ENCODE results near the gene LGR5. TPM values are rescaled to one million over a fixed set of nuclear protein-coding genes. Genes with fewer than 3 reads are reported as not detected.

LGR5 gene
- total RNA-seq, 1 donor from 2014 or later = not detected

- intact Hi-C loops (cut with micrococcal nuclease) = no loop called here
- ATAC-seq = no peak
Observed at GRCh38 chr12:71625476-71625875, 185.9 kb downstream of the LGR5 start.

GRCh38 chr12:71626098-71626497 is 186.5 kb downstream of the LGR5 start:
- intact Hi-C loops (cut with micrococcal nuclease) = no loop called here
- no peak for ATAC-seq
- no peak for DNase-seq

More at GRCh38 chr12:71625476-71625875, 185.9 kb downstream of the LGR5 start:
- DNase-seq = no peak

GRCh38 chr12:71626768-71627167 is 187.2 kb downstream of the LGR5 start:
- intact Hi-C loops (cut with micrococcal nuclease) = no loop called here
- DNase-seq = no peak
- no peak for ATAC-seq

- intact Hi-C loops (cut with micrococcal nuclease) = no loop called here
- DNase-seq = no peak
- no peak for ATAC-seq
Observed at GRCh38 chr12:71627438-71628002, 187.9 kb downstream of the LGR5 start.

Other genes starting within 250 kb of the LGR5 start
- 15.3 TPM for gene ZFC3H1, start 224.1 kb downstream of the LGR5 start, total RNA-seq
- 10.7 TPM for gene THAP2, start 224.5 kb downstream of the LGR5 start, total RNA-seq
- 30.9 TPM for gene TMEM19, start 246.3 kb downstream of the LGR5 start, total RNA-seq